NCI-H146 treated with DMSO at 0.1 percent for 48 hours (cell line): ENCODE measurements around the gene ZMYND8.
"Not testable (repeated sequence)": the region's sequence is repeated elsewhere in the genome, so short reads cannot be mapped to it uniquely, and the experiment has no call there.

Experiments used
- DNase-seq: peaks from one replicate; lab custom pipeline; 2025; ENCODE audit not compliant: unreplicated experiment; lab: John Stamatoyannopoulos, UW

Gene ZMYND8

GRCh38 chr20:47310729-47311128 lies 45.8 kb downstream of the ZMYND8 start:
- DNase-seq = no peak

- no peak for DNase-seq
Observed at GRCh38 chr20:47309806-47310426, 46.6 kb downstream of the ZMYND8 start.

- DNase-seq = no peak
Observed at GRCh38 chr20:47309394-47309793, 47.1 kb downstream of the ZMYND8 start.

- not testable (repeated sequence) for DNase-seq
Observed at GRCh38 chr20:47307569-47307968, 48.9 kb downstream of the ZMYND8 start.

GRCh38 chr20:47306755-47307370 lies 49.6 kb downstream of the ZMYND8 start:
- DNase-seq = no peak

GRCh38 chr20:47306095-47306494 lies 50.4 kb downstream of the ZMYND8 start:
- no peak for DNase-seq

- DNase-seq = no peak
Observed at GRCh38 chr20:47305667-47306066, 50.8 kb downstream of the ZMYND8 start.

- peak; percentile 32 for DNase-seq
Observed at GRCh38 chr20:47304287-47304686, 52.2 kb downstream of the ZMYND8 start.

- no peak for DNase-seq
Observed at GRCh38 chr20:47303736-47304135, 52.8 kb downstream of the ZMYND8 start.

- no peak for DNase-seq
Observed at GRCh38 chr20:47300071-47300470, 56.4 kb downstream of the ZMYND8 start.

- no peak for DNase-seq
Observed at GRCh38 chr20:47298624-47299023, 57.9 kb downstream of the ZMYND8 start.

- no peak for DNase-seq
Observed at GRCh38 chr20:47297746-47298145, 58.8 kb downstream of the ZMYND8 start.

- no peak for DNase-seq
Observed at GRCh38 chr20:47296950-47297349, 59.5 kb downstream of the ZMYND8 start.

- no peak for DNase-seq
Observed at GRCh38 chr20:47295921-47296426, 60.5 kb downstream of the ZMYND8 start.

GRCh38 chr20:47295129-47295813 lies 61.2 kb downstream of the ZMYND8 start:
- no peak for DNase-seq

- no peak for DNase-seq
Observed at GRCh38 chr20:47293631-47294030, 62.9 kb downstream of the ZMYND8 start.

- no peak for DNase-seq
Observed at GRCh38 chr20:47292581-47292980, 63.9 kb downstream of the ZMYND8 start.

- DNase-seq = no peak
Observed at GRCh38 chr20:47290666-47291430, 65.7 kb downstream of the ZMYND8 start.

GRCh38 chr20:47290008-47290407 lies 66.5 kb downstream of the ZMYND8 start:
- no peak for DNase-seq

- DNase-seq = no peak
Observed at GRCh38 chr20:47289096-47289495, 67.4 kb downstream of the ZMYND8 start.

GRCh38 chr20:47288530-47288929 lies 68.0 kb downstream of the ZMYND8 start:
- not testable (repeated sequence) for DNase-seq
